Astrocyte of the cerebellum (primary cell): Measurements from ENCODE around the gene PRDM15.

Source experiments
- DNase-seq: peaks from one replicate; pipeline ENCODE4 v3.0.0-alpha.2; 2011; ENCODE audit warnings: low read depth
- H3K4me3 ChIP-seq: 2 replicates; pipeline ENCODE4 v1.5.1; 2011; ENCODE audit warnings: mild to moderate bottlenecking, low read depth, low read length, moderate library complexity
- in situ Hi-C: cut with HindIII; loops from 2 replicates; pipeline ENCODE4 v1.10.0; 2017; ENCODE audit warnings: low sequenced_read_pairs
- TF ChIP-seq, protein P1 (sequence below): IDR thresholded peaks from 2 replicates; pipeline ENCODE4 v1.5.1; 2012; ENCODE audit warnings: low read length, low read depth, moderate library complexity, mild to moderate bottlenecking; ENCODE audit errors: missing control alignments

PRDM15 gene

GRCh38 chr21:41869771-41870170 is 9.4 kb downstream of the PRDM15 start:
- no peak for DNase-seq
- no peak overlapping the region for H3K4me3 ChIP-seq
- in situ Hi-C loops, result loop anchor here (5.0 kb wide), 1 partner anchor 58 kb away; no protein-coding TSS in a partner anchor
- TF ChIP-seq, protein P1, sequence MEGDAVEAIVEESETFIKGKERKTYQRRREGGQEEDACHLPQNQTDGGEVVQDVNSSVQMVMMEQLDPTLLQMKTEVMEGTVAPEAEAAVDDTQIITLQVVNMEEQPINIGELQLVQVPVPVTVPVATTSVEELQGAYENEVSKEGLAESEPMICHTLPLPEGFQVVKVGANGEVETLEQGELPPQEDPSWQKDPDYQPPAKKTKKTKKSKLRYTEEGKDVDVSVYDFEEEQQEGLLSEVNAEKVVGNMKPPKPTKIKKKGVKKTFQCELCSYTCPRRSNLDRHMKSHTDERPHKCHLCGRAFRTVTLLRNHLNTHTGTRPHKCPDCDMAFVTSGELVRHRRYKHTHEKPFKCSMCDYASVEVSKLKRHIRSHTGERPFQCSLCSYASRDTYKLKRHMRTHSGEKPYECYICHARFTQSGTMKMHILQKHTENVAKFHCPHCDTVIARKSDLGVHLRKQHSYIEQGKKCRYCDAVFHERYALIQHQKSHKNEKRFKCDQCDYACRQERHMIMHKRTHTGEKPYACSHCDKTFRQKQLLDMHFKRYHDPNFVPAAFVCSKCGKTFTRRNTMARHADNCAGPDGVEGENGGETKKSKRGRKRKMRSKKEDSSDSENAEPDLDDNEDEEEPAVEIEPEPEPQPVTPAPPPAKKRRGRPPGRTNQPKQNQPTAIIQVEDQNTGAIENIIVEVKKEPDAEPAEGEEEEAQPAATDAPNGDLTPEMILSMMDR, result no peak

DNA sequence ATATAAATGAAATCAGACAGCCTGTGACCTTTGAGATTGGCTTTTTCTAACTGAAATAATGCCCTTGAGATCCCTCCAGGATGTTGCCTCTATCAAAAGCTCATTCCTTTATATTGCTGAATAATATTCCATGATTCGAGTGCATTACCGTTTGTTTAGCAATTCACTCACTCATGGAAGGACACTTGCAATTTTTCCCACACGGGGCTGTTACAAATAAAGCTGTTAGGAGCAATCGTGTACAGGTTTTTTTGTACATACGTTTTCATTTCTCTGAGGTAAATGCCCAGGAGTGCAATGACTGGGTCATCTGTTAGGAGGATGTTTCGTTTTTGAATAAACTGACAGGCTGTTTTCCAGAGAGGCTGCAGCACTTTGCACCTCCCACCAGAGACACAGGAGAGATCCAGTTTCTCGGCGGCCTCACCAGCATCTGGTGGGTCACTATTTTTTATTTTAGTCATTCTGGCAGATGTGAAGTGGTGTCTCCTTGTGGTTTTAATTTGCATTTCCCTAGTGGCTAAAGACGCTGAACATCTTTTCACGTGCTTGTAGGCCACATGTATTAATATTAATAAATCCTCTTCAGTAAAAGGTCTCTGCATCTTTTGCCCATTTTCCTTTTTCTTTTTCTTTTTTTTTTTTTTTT is 11.0 kb downstream of the PRDM15 start:
- no peak for DNase-seq
- TF ChIP-seq, protein P1, result no peak
- in situ Hi-C loops, result loop anchor here (5.0 kb wide), 1 partner anchor 59 kb away; no protein-coding TSS in a partner anchor
- H3K4me3 ChIP-seq, result no peak overlapping the region

GRCh38 chr21:41867313-41867712 is 11.8 kb downstream of the PRDM15 start:
- DNase-seq, result no peak
- no peak overlapping the region for H3K4me3 ChIP-seq
- in situ Hi-C loops, result loop anchor here (5.0 kb wide), 1 partner anchor 60 kb away; no protein-coding TSS in a partner anchor
- TF ChIP-seq, protein P1, result no peak

DNA sequence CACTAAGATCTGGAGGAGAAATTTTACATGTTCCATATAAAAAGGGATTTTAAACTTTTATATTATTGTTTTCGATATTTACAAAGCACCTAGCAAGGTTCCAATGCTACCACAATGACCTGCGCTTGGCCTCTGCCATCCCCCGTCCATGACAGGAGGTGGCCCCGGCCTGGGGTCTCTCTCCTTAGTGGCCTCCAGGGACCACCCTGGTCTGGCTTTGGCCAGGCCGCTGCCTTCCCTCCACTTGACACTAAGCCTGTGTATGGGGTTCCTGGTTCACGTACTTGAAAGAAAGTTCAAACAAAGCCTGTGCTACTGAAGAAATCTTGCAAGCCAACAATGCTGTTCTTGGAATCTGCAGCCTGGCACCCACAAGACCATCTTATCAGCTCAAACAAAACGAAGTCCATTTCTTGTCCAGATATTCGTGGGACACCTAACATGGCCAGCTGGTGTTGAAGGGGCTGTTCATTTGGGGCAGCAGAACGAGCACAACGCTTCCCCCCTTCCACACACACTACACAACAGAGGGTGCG is 12.8 kb downstream of the PRDM15 start:
- in situ Hi-C loops, result loop anchor here (5.0 kb wide), 1 partner anchor 61 kb away; no protein-coding TSS in a partner anchor
- H3K4me3 ChIP-seq, result no peak overlapping the region
- TF ChIP-seq, protein P1, result no peak
- no peak for DNase-seq

DNA sequence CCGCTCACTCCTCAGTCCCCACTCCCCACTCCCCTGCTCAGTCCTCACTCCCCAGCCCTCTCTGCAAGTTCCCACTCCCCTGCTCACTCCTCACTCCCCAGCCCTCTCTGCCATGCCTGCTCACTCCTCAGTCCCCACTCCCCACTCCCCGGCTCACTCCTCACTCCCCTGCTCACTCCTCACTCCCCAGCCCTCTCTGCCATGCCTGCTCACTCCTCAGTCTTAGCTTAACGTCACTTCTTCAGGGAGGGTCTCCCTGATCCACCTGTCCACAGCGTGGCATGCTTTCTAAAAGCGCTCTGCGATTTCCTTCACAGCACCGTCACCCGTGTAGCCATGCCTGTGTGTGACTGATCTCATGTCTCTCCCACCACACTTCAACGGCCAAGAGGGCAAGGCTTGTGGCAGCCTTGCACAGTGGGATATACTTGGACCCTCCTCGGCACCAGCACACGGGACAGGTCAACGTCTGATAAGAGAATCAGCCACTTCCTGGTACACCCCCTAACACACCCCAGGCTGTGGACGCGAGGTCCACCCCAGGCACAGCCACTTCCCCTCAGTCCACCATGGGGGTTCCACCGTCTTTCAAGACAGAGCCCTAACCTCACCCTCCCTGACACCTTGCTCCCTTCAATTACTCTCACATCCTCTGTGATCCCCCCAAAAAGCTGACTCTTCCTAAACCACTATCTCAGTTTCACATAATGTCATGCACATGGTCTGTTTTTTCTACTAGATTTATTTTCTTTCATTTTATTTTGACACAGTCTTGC is 14.0 kb downstream of the PRDM15 start:
- H3K4me3 ChIP-seq, result no peak overlapping the region
- DNase-seq, result no peak
- in situ Hi-C loops, result loop anchor here (5.0 kb wide), 1 partner anchor 62 kb away; no protein-coding TSS in a partner anchor

More for the DNA sequence above, 14.0 kb downstream of the PRDM15 start:
- TF ChIP-seq, protein P1, result no peak
